Measurements from ENCODE around the gene RNU6-8. TPM values are rescaled to one million over a fixed set of nuclear protein-coding genes. Genes with fewer than 3 reads are reported as not detected.

Gene RNU6-8
- total and polyA plus RNA-seq, 2 donors (not counting 1 experiment from before 2014, with no cell fraction given), result not detected

- TF ChIP-seq CTCF (IDR thresholded peaks at IDR 0.05), result no peak
- TF ChIP-seq EZH2 (IDR thresholded peaks at IDR 0.05; ENCODE audit: borderline replicate concordance, insufficient read depth, low read depth, low read length, poor library complexity, severe bottlenecking), result no peak
- Histone ChIP-seq H3K9ac (ENCODE audit: low read length) (no peak overlapping the region), H3K4me1 (ENCODE audit: control insufficient read depth in 2 of 2, insufficient read depth in 2 of 2, low read length in 2 of 2) (peaks cover 0 to 5% of the 10 kb centered on the region in 2 donors), H3K4me2 (replicated peaks; ENCODE audit: low read depth, low read length, poor library complexity, severe bottlenecking) (no peak overlapping the region), H3K27me3 (replicated peaks in 1 of 4; ENCODE audit: control extremely low read depth in 1 of 4, control insufficient read depth in 3 of 4, insufficient read depth in 4 of 4, low read length in 3 of 4) (no peaks in the 10 kb centered on the region), H3K27ac (ENCODE audit: low read length in 2 of 2) (no peak overlapping the region), H3K9me3 (ENCODE audit: control extremely low read depth in 1 of 3, control insufficient read depth in 2 of 3, insufficient read depth in 1 of 3, low read length in 2 of 3) (no peaks in the 10 kb centered on the region), H2AFZ (ENCODE audit: insufficient read depth, low read depth, low read length, poor library complexity, severe bottlenecking) (no peak overlapping the region), H3K36me3 (replicated peaks in 1 of 2; ENCODE audit: control extremely low read depth in 1 of 2, control insufficient read depth in 1 of 2, extremely low read depth in 1 of 2, insufficient read depth in 2 of 2, low read length in 1 of 2) (no peaks in the 10 kb centered on the region), H3K4me3 (ENCODE audit: control extremely low read depth in 1 of 5, extremely low read depth in 1 of 5, insufficient read depth in 1 of 5, low read depth in 2 of 5, low read length in 4 of 5) (no peak overlapping the region), H3K79me2 (ENCODE audit: control insufficient read depth, insufficient read depth, low read length) (no peaks in the 10 kb centered on the region), H4K20me1 (ENCODE audit: control insufficient read depth, insufficient read depth, low read length, poor library complexity, severe bottlenecking) (no peaks in the 10 kb centered on the region)
- DNase-seq (no peak), ATAC-seq (ENCODE audit: low read depth) (no peak)
- CTCF ChIA-PET, result interaction anchor here (0.5 to 8.7 kb wide), 14 partner anchors 8 to 803 kb away, joined by 3 to 303 read pairs (median 4); partner anchors contain the start of gene ARHGAP5
- intact Hi-C loops (cut with micrococcal nuclease), result no loop called here
- H3K27me3 Mint-ChIP-seq, result no peaks in the 10 kb centered on the region
- 79% methylated on average over 2 of the region's 3 CpGs for WGBS (ENCODE audit: insufficient coverage)
- H3K4me1 Mint-ChIP-seq, result no peaks in the 10 kb centered on the region
- no peak overlapping the region for H3K4me3 Mint-ChIP-seq
- no peak overlapping the region for H3K27ac Mint-ChIP-seq
- no peaks in the 10 kb centered on the region for H3K9me3 Mint-ChIP-seq (ENCODE audit: insufficient read depth)
- POLR2A ChIA-PET, result no interaction called here
Observed at GRCh38 chr14:32250681-32251080, 47.6 kb upstream of the RNU6-8 start.

GRCh38 chr14:32249780-32250179, 46.7 kb upstream of the RNU6-8 start:
- ChIA-PET CTCF (interaction anchor here (1.6 to 8.7 kb wide), 3 partner anchors 176 to 746 kb away, joined by 6 to 303 read pairs (median 219); partner anchors contain the start of gene ARHGAP5), POLR2A (no interaction called here)
- Histone ChIP-seq H2AFZ (ENCODE audit: insufficient read depth, low read depth, low read length, poor library complexity, severe bottlenecking) (no peak overlapping the region), H3K36me3 (replicated peaks in 1 of 2; ENCODE audit: control extremely low read depth in 1 of 2, control insufficient read depth in 1 of 2, extremely low read depth in 1 of 2, insufficient read depth in 2 of 2, low read length in 1 of 2) (no peaks in the 10 kb centered on the region), H3K79me2 (ENCODE audit: control insufficient read depth, insufficient read depth, low read length) (no peaks in the 10 kb centered on the region), H3K27me3 (replicated peaks in 1 of 4; ENCODE audit: control extremely low read depth in 1 of 4, control insufficient read depth in 3 of 4, insufficient read depth in 4 of 4, low read length in 3 of 4) (no peaks in the 10 kb centered on the region), H3K27ac (ENCODE audit: low read length in 2 of 2) (no peak overlapping the region), H3K9me3 (ENCODE audit: control extremely low read depth in 1 of 3, control insufficient read depth in 2 of 3, insufficient read depth in 1 of 3, low read length in 2 of 3) (no peaks in the 10 kb centered on the region), H4K20me1 (ENCODE audit: control insufficient read depth, insufficient read depth, low read length, poor library complexity, severe bottlenecking) (no peaks in the 10 kb centered on the region), H3K4me2 (replicated peaks; ENCODE audit: low read depth, low read length, poor library complexity, severe bottlenecking) (no peak overlapping the region), H3K9ac (ENCODE audit: low read length) (no peak overlapping the region), H3K4me3 (ENCODE audit: control extremely low read depth in 1 of 5, extremely low read depth in 1 of 5, insufficient read depth in 1 of 5, low read depth in 2 of 5, low read length in 4 of 5) (no peak overlapping the region), H3K4me1 (ENCODE audit: control insufficient read depth in 2 of 2, insufficient read depth in 2 of 2, low read length in 2 of 2) (peaks cover 0 to 5% of the 10 kb centered on the region in 2 donors)
- DNase-seq (no peak), ATAC-seq (ENCODE audit: low read depth) (no peak)
- no peak for TF ChIP-seq EZH2 (IDR thresholded peaks at IDR 0.05; ENCODE audit: borderline replicate concordance, insufficient read depth, low read depth, low read length, poor library complexity, severe bottlenecking)
- no peak for TF ChIP-seq CTCF (IDR thresholded peaks at IDR 0.05)
- Mint-ChIP-seq H3K4me3 (no peak overlapping the region), H3K27me3 (no peaks in the 10 kb centered on the region), H3K27ac (no peak overlapping the region), H3K9me3 (ENCODE audit: insufficient read depth) (no peaks in the 10 kb centered on the region), H3K4me1 (no peaks in the 10 kb centered on the region)
- intact Hi-C loops (cut with micrococcal nuclease), result no loop called here
- WGBS (ENCODE audit: insufficient coverage), result 86% methylated on average over 1 of the region's 4 CpGs
